Heart left ventricle (tissue), 13 donors: Measurements from ENCODE around the gene ROR1.

Source experiments
- POLR2A ChIP-seq, 2 donors: fragments of 450-650 bp; IDR thresholded peaks; one replicate each; pipeline ENCODE4 v1.6.1; 2017; ENCODE audit warnings: antibody characterized with exemption in 2 of 2, mild to moderate bottlenecking in 2 of 2, moderate library complexity in 2 of 2
- TF ChIP-seq, protein P1 (sequence below), 12 donors: fragments of 200-600 bp; sonication (generic) in 4 of 12; IDR thresholded peaks; one replicate each; pipeline versions ENCODE4 v1.5.0 to v1.8.0; 2018 to 2022; ENCODE audit warnings: antibody characterized with exemption in 12 of 12, mild to moderate bottlenecking in 5 of 12
- donor health status: ischemic (EF 13 %, LVEDD 7.1; RV severe dilation, severe dysfunction).
- donor health status: DM: no; HTN: yes; CAD: no.
- donor health status: DM: no; HTN: no; CAD: no.
- donor health status: ischemic (EF 25% LVEDD 6.9; RV normal size, moderate dysfunction).
- donor health status: ischemic (EF 25% LVEDD 5.7; RV mildly dilated, moderate dysfunction).
- donor health status: ischemic (EF 35%, LVEDD 5.7; RV mildly dilated, moderate dysfunction).
- donor health status: nonischemic (EF 11% LVEDD 7.7; RV severe dilation, severe dysfunction).
- donor health status: DM: yes; HTN: yes; CAD: no.
- donor health status: PGD.
- donor health status: ischemic (EF 29% LVEDD 5.4; RV normal size, mild dysfunction).
- donor health status: nonischemic (EF 23%, LVEDD 6.1; RV moderate dilation, normal function).

DNA sequence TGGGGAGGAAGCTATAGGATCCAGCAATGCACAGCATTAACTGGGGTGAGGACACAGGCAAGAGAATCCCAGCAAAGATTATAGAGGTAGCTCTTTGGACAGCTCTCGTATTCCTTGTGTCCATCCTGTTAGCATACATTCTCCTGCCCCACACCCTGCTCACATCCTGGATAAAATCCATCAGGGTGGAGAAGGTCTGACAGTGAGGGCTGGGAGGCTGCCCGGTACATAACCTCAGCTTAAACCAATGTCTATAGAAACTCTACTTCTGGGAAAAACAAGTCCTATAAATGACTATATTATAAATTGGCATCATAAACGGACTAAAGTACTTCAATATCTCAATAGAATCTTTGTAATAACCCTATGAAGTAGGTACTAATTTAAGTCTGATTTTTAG is 392.8 kb downstream of the ROR1 start:
- no peak for TF ChIP-seq POLR2A (IDR thresholded peaks at IDR 0.05)
- TF ChIP-seq, protein P1, sequence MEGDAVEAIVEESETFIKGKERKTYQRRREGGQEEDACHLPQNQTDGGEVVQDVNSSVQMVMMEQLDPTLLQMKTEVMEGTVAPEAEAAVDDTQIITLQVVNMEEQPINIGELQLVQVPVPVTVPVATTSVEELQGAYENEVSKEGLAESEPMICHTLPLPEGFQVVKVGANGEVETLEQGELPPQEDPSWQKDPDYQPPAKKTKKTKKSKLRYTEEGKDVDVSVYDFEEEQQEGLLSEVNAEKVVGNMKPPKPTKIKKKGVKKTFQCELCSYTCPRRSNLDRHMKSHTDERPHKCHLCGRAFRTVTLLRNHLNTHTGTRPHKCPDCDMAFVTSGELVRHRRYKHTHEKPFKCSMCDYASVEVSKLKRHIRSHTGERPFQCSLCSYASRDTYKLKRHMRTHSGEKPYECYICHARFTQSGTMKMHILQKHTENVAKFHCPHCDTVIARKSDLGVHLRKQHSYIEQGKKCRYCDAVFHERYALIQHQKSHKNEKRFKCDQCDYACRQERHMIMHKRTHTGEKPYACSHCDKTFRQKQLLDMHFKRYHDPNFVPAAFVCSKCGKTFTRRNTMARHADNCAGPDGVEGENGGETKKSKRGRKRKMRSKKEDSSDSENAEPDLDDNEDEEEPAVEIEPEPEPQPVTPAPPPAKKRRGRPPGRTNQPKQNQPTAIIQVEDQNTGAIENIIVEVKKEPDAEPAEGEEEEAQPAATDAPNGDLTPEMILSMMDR (IDR thresholded peaks at IDR 0.05) = no peak
